Osteoblast (primary cell): Measurements from ENCODE around the gene GALR3. TPM values are rescaled to one million over a fixed set of nuclear protein-coding genes. Genes with fewer than 3 reads are reported as not detected.

ENCODE experiments used
- DNase-seq: peaks from one replicate; pipeline ENCODE4 v3.0.0; 2011; ENCODE audit warnings: low spot score, mixed read lengths; ENCODE audit not compliant: insufficient read length; ENCODE audit errors: missing footprints
- H2AFZ ChIP-seq: 2 replicates; pipeline ENCODE4 v1.6.0; 2011; ENCODE audit warnings: mild to moderate bottlenecking, low read length
- H3K27ac ChIP-seq: 2 replicates; pipeline ENCODE4 v1.5.1; 2011; ENCODE audit warnings: mild to moderate bottlenecking, low read depth, low read length, moderate library complexity
- H3K27me3 ChIP-seq: 2 replicates; pipeline ENCODE4 v1.6.0; 2012; ENCODE audit warnings: mild to moderate bottlenecking, control low read depth, inconsistent platforms, low read length, moderate library complexity; ENCODE audit not compliant: insufficient read depth
- H3K36me3 ChIP-seq: 2 replicates; pipeline ENCODE4 v1.5.1; 2011; ENCODE audit warnings: mild to moderate bottlenecking, low read length, control low read depth, moderate library complexity; ENCODE audit not compliant: insufficient read depth
- H3K4me1 ChIP-seq: 2 replicates; pipeline ENCODE4 v1.5.1; 2011; ENCODE audit warnings: mild to moderate bottlenecking, low read length, control low read depth, moderate library complexity; ENCODE audit not compliant: insufficient read depth
- H3K4me2 ChIP-seq: 2 replicates; pipeline ENCODE4 v1.6.0; 2011; ENCODE audit warnings: mild to moderate bottlenecking, low read length; ENCODE audit not compliant: insufficient read depth
- H3K4me3 ChIP-seq: fragments of 200-600 bp; sonication (generic); 3 replicates; pipeline ENCODE4 v1.5.1; 2012; ENCODE audit warnings: mild to moderate bottlenecking, low read length, inconsistent platforms; ENCODE audit not compliant: insufficient read depth
- H3K79me2 ChIP-seq: 2 replicates; pipeline ENCODE4 v1.6.0; 2012; ENCODE audit warnings: mild to moderate bottlenecking, low read length, control low read depth, inconsistent platforms; ENCODE audit not compliant: insufficient read depth
- H3K9me3 ChIP-seq: 2 replicates; pipeline ENCODE4 v1.5.1; 2011; ENCODE audit warnings: low read depth, low read length, control low read depth
- H4K20me1 ChIP-seq: 2 replicates; pipeline ENCODE4 v1.6.0; 2012; ENCODE audit warnings: mild to moderate bottlenecking, low read length, control low read depth; ENCODE audit not compliant: insufficient read depth
- total RNA-seq: library from RNA; depleted of rRNA; stranded (reverse); fragments of >200 nt; gene quantifications from 2 replicates; pipeline ENCODE4 v1.2.3, GENCODE V29; 2012
- TF ChIP-seq, protein P1 (sequence below): IDR thresholded peaks from 2 replicates; pipeline ENCODE4 v1.5.1; 2011; ENCODE audit warnings: mild to moderate bottlenecking, low read depth, low read length, moderate library complexity; ENCODE audit errors: extremely low read depth

Gene GALR3
- total RNA-seq, 1 donor: not detected

DNA sequence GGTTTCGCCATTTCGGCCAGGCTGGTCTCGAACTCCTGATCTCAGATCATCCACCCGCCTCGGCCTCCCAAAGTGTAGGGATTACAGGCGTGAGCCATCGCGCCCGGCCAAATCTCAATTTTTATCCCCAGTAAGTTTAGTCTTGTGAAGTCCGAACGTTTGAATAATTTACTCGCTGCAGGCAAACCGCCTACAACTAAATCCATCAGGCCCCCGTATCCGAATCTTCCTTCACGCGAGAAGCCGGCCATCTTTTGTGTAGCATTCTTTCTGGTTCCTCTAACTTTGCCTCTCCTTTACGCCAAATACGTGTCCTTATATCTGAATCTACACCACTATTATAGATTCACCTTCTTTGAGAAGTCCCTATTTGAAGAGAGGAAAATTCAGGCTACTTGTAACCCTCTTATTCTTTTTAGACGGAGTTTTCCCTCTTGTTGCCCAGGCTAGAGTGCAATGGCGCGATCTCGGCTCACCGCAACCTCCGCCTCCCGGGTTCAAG, 25.5 kb downstream of the GALR3 start:
- TF ChIP-seq, protein P1, sequence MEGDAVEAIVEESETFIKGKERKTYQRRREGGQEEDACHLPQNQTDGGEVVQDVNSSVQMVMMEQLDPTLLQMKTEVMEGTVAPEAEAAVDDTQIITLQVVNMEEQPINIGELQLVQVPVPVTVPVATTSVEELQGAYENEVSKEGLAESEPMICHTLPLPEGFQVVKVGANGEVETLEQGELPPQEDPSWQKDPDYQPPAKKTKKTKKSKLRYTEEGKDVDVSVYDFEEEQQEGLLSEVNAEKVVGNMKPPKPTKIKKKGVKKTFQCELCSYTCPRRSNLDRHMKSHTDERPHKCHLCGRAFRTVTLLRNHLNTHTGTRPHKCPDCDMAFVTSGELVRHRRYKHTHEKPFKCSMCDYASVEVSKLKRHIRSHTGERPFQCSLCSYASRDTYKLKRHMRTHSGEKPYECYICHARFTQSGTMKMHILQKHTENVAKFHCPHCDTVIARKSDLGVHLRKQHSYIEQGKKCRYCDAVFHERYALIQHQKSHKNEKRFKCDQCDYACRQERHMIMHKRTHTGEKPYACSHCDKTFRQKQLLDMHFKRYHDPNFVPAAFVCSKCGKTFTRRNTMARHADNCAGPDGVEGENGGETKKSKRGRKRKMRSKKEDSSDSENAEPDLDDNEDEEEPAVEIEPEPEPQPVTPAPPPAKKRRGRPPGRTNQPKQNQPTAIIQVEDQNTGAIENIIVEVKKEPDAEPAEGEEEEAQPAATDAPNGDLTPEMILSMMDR: no peak
- Histone ChIP-seq H3K27ac (peak overlapping the region; percentile 71), H3K27me3 (no peaks in the 10 kb centered on the region), H3K4me3 (peak overlapping the region; percentile 83), H3K79me2 (peaks cover 44% of the 10 kb centered on the region), H3K36me3 (peaks cover 31% of the 10 kb centered on the region), H3K9me3 (no peaks in the 10 kb centered on the region), H3K4me1 (peaks cover 9% of the 10 kb centered on the region), H4K20me1 (peaks cover 6% of the 10 kb centered on the region), H2AFZ (peak overlapping the region; percentile 93), H3K4me2 (peak overlapping the region; percentile 98)
- peak; percentile 80 for DNase-seq

DNA sequence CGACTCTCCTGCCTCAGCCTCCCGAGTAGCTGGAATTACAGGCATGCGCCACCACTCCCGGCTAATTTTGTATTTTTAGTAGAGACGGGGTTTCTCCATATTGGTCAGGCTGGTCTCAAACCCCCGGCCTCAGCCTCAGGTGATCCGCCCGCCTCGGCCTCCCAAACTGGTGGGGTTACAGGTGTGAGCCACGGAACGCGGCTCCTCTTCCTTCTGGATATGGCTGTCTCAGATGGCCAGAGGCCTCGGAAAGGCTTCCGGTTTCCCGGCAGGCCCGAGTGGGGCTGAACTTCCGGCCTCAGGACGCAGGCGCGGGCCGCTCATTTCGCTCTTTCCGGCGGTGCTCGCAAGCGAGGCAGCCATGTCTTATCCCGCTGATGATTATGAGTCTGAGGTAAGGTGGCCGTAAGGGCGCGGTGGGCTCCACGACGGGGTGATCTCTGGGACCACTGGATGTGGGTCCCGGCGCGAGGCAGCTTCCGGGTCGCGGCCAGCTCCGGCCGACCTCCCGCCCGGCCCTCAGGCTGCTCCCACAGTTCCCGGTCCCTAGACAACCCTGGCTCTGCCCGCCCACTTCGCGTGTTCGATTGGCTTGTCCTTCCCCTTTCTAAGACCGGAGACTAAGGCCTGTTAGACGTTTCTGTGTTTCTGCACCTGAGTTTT, 26.0 kb downstream of the GALR3 start, which contains the start of gene EIF3L:
Gene EIF3L (plus strand): TSS at position 331 of the 663 bp plus-strand sequence. CDS start 31 bp downstream, at position 362.
- Histone ChIP-seq H3K4me1 (peaks cover 9% of the 10 kb centered on the region), H3K4me3 (peak within 1 kb of the TSS; percentile 83), H3K9me3 (no peaks in the 10 kb centered on the region), H2AFZ (peak within 1 kb of the TSS; percentile 93), H3K27ac (peak within 1 kb of the TSS; percentile 71), H3K36me3 (peaks cover 35% of the 10 kb centered on the region), H3K27me3 (no peaks in the 10 kb centered on the region), H3K4me2 (peak within 1 kb of the TSS; percentile 98), H4K20me1 (peaks cover 6% of the 10 kb centered on the region), H3K79me2 (peaks cover 48% of the 10 kb centered on the region)
- TF ChIP-seq, protein P1: no peak
- DNase-seq: peak; percentile 99

DNA sequence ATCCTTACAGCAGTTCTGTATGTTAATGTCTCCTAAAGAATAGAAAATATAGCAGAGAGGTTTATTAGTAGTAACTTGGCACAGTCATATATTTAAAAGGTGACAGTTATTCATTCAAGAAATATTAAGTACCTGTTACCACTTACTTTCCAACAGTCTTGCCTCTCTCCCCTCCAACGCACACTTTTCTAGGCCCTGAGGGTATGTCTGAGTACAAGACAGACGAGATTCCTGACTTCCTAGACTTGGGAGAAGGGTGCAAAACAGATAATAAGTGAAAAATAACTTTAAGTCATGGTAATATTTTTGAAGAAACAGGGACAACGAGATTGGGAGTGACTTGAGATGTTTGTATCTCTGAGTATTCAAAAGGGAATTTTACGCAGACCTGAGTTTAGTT, 27.6 kb downstream of the GALR3 start:
- H4K20me1 ChIP-seq: peaks cover 15% of the 10 kb centered on the region

DNA sequence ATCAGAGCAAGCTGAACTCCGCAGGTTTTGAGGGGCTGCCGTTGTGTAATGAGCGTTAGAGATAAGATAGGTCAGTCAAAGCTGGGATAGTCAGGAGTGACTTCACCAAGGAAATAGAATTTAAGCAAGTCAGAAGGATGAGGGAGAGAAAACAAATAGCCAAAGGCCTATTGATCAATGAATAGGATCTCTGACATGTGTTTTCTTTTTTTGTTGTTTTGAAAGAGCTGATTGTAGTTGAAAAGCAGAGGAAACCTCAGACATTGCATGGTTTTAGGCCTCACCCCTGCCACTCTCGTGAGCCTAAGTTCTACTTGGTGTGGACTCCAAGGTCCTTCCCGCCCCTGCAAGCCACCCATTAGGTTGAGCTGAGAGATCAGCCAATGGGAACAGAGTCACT, 29.2 kb downstream of the GALR3 start:
- H3K4me2 ChIP-seq: no peak overlapping the region
- no peak overlapping the region for H3K27ac ChIP-seq
- TF ChIP-seq, protein P1: no peak
- no peaks in the 10 kb centered on the region for H3K27me3 ChIP-seq
- H4K20me1 ChIP-seq: peaks cover 15% of the 10 kb centered on the region
- no peak overlapping the region for H2AFZ ChIP-seq
- H3K9me3 ChIP-seq: no peaks in the 10 kb centered on the region
- H3K79me2 ChIP-seq: peaks cover 63% of the 10 kb centered on the region
- no peak overlapping the region for H3K4me3 ChIP-seq
- peaks cover 9% of the 10 kb centered on the region for H3K4me1 ChIP-seq
- DNase-seq: peak; percentile 38
- peaks cover 54% of the 10 kb centered on the region for H3K36me3 ChIP-seq

More for the DNA sequence above, 27.6 kb downstream of the GALR3 start:
- Histone ChIP-seq H3K36me3 (peaks cover 51% of the 10 kb centered on the region), H3K4me2 (no peak overlapping the region), H3K27ac (no peak overlapping the region), H3K4me1 (peaks cover 9% of the 10 kb centered on the region), H3K9me3 (no peaks in the 10 kb centered on the region), H3K79me2 (peaks cover 63% of the 10 kb centered on the region), H3K27me3 (no peaks in the 10 kb centered on the region), H2AFZ (no peak overlapping the region), H3K4me3 (no peak overlapping the region)
- no peak for DNase-seq
- TF ChIP-seq, protein P1: no peak
